NCI-H2107 (cell line): ENCODE results near the gene PDLIM4.

Source experiments
- DNase-seq: peaks from one replicate; lab custom pipeline; 2025; lab: John Stamatoyannopoulos, UW

Gene PDLIM4

GRCh38 chr5:132257131-132258101, at the start of gene PDLIM4:
Gene PDLIM4, plus strand, starts transcription at chr5:132257696. Its CDS starts 39 bp downstream, at chr5:132257735.
- no peak for DNase-seq

GRCh38 chr5:132207778-132208177, 49.7 kb upstream of the PDLIM4 start:
- DNase-seq: no peak

GRCh38 chr5:132209131-132209530, 48.4 kb upstream of the PDLIM4 start:
- DNase-seq: no peak

GRCh38 chr5:132209901-132210545, 47.5 kb upstream of the PDLIM4 start:
- no peak for DNase-seq

- no peak for DNase-seq
Measured at GRCh38 chr5:132210944-132211343, 46.6 kb upstream of the PDLIM4 start.

GRCh38 chr5:132211787-132212186, 45.7 kb upstream of the PDLIM4 start:
- no peak for DNase-seq

GRCh38 chr5:132213666-132214065, 43.8 kb upstream of the PDLIM4 start:
- DNase-seq: no peak

- no peak for DNase-seq
Measured at GRCh38 chr5:132214491-132214890, 43.0 kb upstream of the PDLIM4 start.

- DNase-seq: no peak
Measured at GRCh38 chr5:132215329-132215728, 42.2 kb upstream of the PDLIM4 start.

- no peak for DNase-seq
Measured at GRCh38 chr5:132218321-132218720, 39.2 kb upstream of the PDLIM4 start.

GRCh38 chr5:132219289-132219970, 38.1 kb upstream of the PDLIM4 start:
- DNase-seq: no peak

GRCh38 chr5:132219981-132220380, 37.5 kb upstream of the PDLIM4 start:
- DNase-seq: no peak

GRCh38 chr5:132220491-132220890, 37.0 kb upstream of the PDLIM4 start:
- DNase-seq: no peak

- DNase-seq: no peak
Measured at GRCh38 chr5:132221781-132222648, 35.5 kb upstream of the PDLIM4 start.

- DNase-seq: no peak
Measured at GRCh38 chr5:132222649-132223038, 34.9 kb upstream of the PDLIM4 start.

GRCh38 chr5:132223861-132224260, 33.6 kb upstream of the PDLIM4 start:
- no peak for DNase-seq

- DNase-seq: no peak
Measured at GRCh38 chr5:132224716-132225115, 32.8 kb upstream of the PDLIM4 start.

GRCh38 chr5:132225165-132226032, 32.1 kb upstream of the PDLIM4 start:
- DNase-seq: no peak

- no peak for DNase-seq
Measured at GRCh38 chr5:132226516-132227234, 30.8 kb upstream of the PDLIM4 start.

- DNase-seq: no peak
Measured at GRCh38 chr5:132227235-132227484, 30.3 kb upstream of the PDLIM4 start.
